Epithelial cell of esophagus (primary cell): ENCODE results near the gene DOK1.

ENCODE experiments used
- DNase-seq: peaks from one replicate; pipeline ENCODE4 v3.0.0; 2010; ENCODE audit warnings: low read depth
- H3K4me3 ChIP-seq: 2 replicates; pipeline ENCODE4 v1.5.1; 2011; ENCODE audit warnings: mild to moderate bottlenecking, low read length, control low read depth
- CTCF ChIP-seq: IDR thresholded peaks from 2 replicates; pipeline ENCODE4 v1.5.1; 2011; ENCODE audit warnings: low read depth, mild to moderate bottlenecking, low read length, control low read depth, inconsistent platforms; ENCODE audit not compliant: insufficient read depth; ENCODE audit errors: missing control alignments

The DOK1 gene

GRCh38 chr2:74554820-74555531 lies 456 bp downstream of the DOK1 start:
- no peak for TF ChIP-seq CTCF
- peak; percentile 24 for DNase-seq
- H3K4me3 ChIP-seq: peak overlapping the region; percentile 49

DNA sequence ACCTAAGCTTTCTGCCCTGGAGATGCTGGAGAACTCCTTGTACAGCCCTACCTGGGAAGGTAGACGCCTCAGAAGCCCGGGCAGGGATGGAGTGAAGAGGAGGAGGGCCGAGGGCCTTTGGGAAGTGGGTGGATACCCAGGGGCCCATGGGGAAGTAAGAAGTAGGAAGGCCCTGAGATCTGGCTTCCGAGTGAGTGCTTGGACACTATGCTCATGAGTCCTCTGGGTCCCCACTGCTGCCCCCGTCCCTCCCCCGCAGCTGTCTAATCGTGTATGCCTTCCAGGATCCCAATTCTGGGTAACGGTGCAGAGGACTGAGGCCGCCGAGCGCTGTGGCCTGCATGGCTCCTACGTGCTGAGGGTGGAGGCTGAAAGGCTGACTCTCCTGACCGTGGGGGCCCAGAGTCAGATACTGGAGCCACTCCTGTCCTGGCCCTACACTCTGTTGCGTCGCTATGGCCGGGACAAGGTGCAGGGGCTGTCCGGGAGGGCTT lies 1.1 kb downstream of the DOK1 start:
- no peak for DNase-seq
- H3K4me3 ChIP-seq: no peak overlapping the region
- TF ChIP-seq CTCF: no peak

GRCh38 chr2:74556159-74556558 lies 1.6 kb downstream of the DOK1 start:
- TF ChIP-seq CTCF: no peak
- H3K4me3 ChIP-seq: no peak overlapping the region
- no peak for DNase-seq

DNA sequence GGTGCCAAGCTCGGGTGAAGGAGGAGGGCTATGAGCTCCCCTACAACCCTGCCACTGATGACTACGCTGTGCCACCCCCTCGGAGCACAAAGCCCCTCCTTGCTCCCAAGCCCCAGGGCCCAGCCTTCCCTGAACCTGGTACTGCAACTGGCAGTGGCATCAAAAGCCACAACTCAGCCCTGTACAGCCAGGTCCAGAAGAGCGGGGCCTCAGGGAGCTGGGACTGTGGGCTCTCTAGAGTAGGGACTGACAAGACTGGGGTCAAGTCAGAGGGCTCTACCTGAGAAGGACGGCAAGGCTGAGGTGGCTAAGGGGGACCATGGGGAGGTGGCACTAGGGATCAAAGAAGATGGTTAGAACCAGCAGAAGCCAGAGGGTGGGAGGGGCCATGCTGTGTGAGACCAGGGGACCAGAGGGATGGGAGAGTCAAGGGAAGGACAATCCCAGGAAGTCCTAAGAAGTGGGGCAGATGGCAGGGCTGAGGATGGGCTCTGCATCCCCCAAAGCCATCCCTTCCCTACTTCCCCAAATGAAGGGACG lies 2.4 kb downstream of the DOK1 start:
- TF ChIP-seq CTCF: no peak
- no peak for DNase-seq
- no peak overlapping the region for H3K4me3 ChIP-seq

DNA sequence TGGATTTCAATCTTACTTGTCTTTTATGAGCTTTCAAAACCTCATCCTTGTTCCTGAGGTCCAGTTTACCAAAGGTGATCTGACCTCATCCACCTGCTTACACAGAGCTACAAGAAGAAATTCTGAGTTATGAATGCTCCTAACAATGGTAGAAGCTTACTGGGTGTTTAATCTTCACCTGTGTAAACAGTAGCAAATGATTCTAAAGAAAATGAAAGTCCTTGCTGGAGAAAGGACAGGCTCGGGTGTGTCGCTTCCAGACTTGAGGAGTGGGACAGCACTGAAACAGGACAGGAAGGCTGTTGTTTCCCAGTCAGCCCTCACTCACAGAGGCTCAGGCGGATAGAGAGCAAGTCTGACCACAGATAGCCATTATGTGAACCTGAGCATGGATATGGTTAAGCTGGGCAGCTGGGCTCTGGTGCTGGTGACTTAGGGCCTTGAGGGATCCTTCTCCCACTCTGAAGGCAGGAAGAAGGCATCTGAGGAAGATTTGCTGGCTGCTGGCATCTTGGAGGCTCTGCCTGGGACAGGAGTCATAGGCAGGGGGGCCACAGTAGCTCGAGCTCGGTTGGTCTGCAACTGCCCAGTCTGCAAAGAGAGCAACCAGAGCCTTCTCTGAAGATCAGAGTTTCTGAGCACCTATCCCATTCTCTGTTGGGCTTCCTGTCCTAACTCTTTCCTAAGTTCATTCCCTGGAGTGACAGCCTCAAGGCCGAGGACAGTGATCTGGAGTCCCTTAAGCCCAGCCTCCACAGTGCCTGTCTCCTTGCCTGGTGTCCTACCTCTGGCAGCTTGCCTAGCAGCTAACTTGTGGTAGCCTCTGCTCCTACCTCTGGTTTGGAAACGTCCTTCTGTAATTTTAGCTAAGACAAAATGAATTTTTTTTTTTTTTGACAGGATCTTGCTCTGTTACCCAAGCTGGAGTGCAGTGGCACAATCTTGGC lies 4.0 kb downstream of the DOK1 start:
- TF ChIP-seq CTCF: no peak
- no peak for DNase-seq
- H3K4me3 ChIP-seq: no peak overlapping the region

GRCh38 chr2:74559912-74560311 lies 5.4 kb downstream of the DOK1 start:
- no peak for DNase-seq
- TF ChIP-seq CTCF: no peak
- no peak overlapping the region for H3K4me3 ChIP-seq
